GM18873 (cell line): ENCODE measurements around the gene DLG2.

ENCODE experiments used
- ATAC-seq: cut with Tn5 transposase; IDR thresholded peaks from one replicate; pipeline ENCODE4 v1.9.1; 2021; ENCODE audit warnings: mild to moderate bottlenecking, moderate library complexity, moderate number of reproducible peaks; ENCODE audit not compliant: unreplicated experiment, low FRiP score

The DLG2 gene

GRCh38 chr11:84438565-84438964, 1188.6 kb downstream of the DLG2 start:
- ATAC-seq: no peak

- ATAC-seq: peak; percentile 73
Measured at GRCh38 chr11:84437071-84437980, 1189.8 kb downstream of the DLG2 start.

- ATAC-seq: no peak
Measured at GRCh38 chr11:84430661-84431060, 1196.5 kb downstream of the DLG2 start.

- no peak for ATAC-seq
Measured at GRCh38 chr11:84425673-84426072, 1201.5 kb downstream of the DLG2 start.

- no peak for ATAC-seq
Measured at GRCh38 chr11:84420271-84420670, 1206.9 kb downstream of the DLG2 start.

GRCh38 chr11:84419616-84420015, 1207.5 kb downstream of the DLG2 start:
- no peak for ATAC-seq

GRCh38 chr11:84414920-84415319, 1212.2 kb downstream of the DLG2 start:
- no peak for ATAC-seq

GRCh38 chr11:84413549-84413948, 1213.6 kb downstream of the DLG2 start:
- no peak for ATAC-seq

- ATAC-seq: no peak
Measured at GRCh38 chr11:84412862-84413261, 1214.3 kb downstream of the DLG2 start.

- no peak for ATAC-seq
Measured at GRCh38 chr11:84408946-84409411, 1218.2 kb downstream of the DLG2 start.

- no peak for ATAC-seq
Measured at GRCh38 chr11:84407091-84407490, 1220.1 kb downstream of the DLG2 start.

GRCh38 chr11:84398017-84398626, 1229.0 kb downstream of the DLG2 start:
- ATAC-seq: no peak

- no peak for ATAC-seq
Measured at GRCh38 chr11:84396521-84396920, 1230.6 kb downstream of the DLG2 start.

- ATAC-seq: no peak
Measured at GRCh38 chr11:84390441-84391078, 1236.6 kb downstream of the DLG2 start.

- no peak for ATAC-seq
Measured at GRCh38 chr11:84389696-84390095, 1237.4 kb downstream of the DLG2 start.

GRCh38 chr11:84384731-84385130, 1242.4 kb downstream of the DLG2 start:
- ATAC-seq: no peak

- no peak for ATAC-seq
Measured at GRCh38 chr11:84383576-84383975, 1243.6 kb downstream of the DLG2 start.

GRCh38 chr11:84381666-84382065, 1245.5 kb downstream of the DLG2 start:
- ATAC-seq: no peak

- ATAC-seq: no peak
Measured at GRCh38 chr11:84372381-84372950, 1254.7 kb downstream of the DLG2 start.

GRCh38 chr11:84358034-84358433, 1269.1 kb downstream of the DLG2 start:
- no peak for ATAC-seq

GRCh38 chr11:84355911-84356310, 1271.2 kb downstream of the DLG2 start:
- no peak for ATAC-seq
